CD4-positive, alpha-beta T cell treated with Interleukin-21 for 1 hour (primary cell): ENCODE data around the gene NR0B2.
"Not testable (repeated sequence)": the region's sequence is repeated elsewhere in the genome, so short reads cannot be mapped to it uniquely, and the experiment has no call there.

Source experiments
- DNase-seq: peaks from one replicate; pipeline ENCODE4 v3.0.0-alpha.2; 2020

NR0B2 gene

GRCh38 chr1:26913754-26914619, at the start of gene NR0B2:
NR0B2 (minus strand) TSS chr1:26913975; CDS start chr1:26913940, 35 bp downstream.
- no peak for DNase-seq

- no peak for DNase-seq
These were observed 48.1 kb upstream of the NR0B2 start for GRCh38 chr1:26961826-26962225.

GRCh38 chr1:26960625-26960966, 46.8 kb upstream of the NR0B2 start:
- no peak for DNase-seq

GRCh38 chr1:26959722-26960624, 46.2 kb upstream of the NR0B2 start, which contains the start of gene KDF1:
KDF1 (minus strand) TSS chr1:26960468; CDS start chr1:26952380, 8,088 bp downstream.
- DNase-seq: peak; percentile 66

- DNase-seq: no peak
These were observed 45.5 kb upstream of the NR0B2 start for GRCh38 chr1:26959270-26959669.

- no peak for DNase-seq
These were observed 43.5 kb upstream of the NR0B2 start for GRCh38 chr1:26957306-26957705.

- DNase-seq: no peak
These were observed 42.5 kb upstream of the NR0B2 start for GRCh38 chr1:26956321-26956720.

- DNase-seq: no peak
These were observed 39.6 kb upstream of the NR0B2 start for GRCh38 chr1:26953374-26953773.

- no peak for DNase-seq
These were observed 38.2 kb upstream of the NR0B2 start for GRCh38 chr1:26951821-26952497.

- DNase-seq: no peak
These were observed 37.4 kb upstream of the NR0B2 start for GRCh38 chr1:26951216-26951615.

- no peak for DNase-seq
These were observed 36.8 kb upstream of the NR0B2 start for GRCh38 chr1:26950602-26951001.

GRCh38 chr1:26949926-26950319, 36.1 kb upstream of the NR0B2 start:
- no peak for DNase-seq

GRCh38 chr1:26949266-26949925, 35.6 kb upstream of the NR0B2 start:
- DNase-seq: no peak

- not testable (repeated sequence) for DNase-seq
These were observed 34.9 kb upstream of the NR0B2 start for GRCh38 chr1:26948725-26949057.

GRCh38 chr1:26946270-26946669, 32.5 kb upstream of the NR0B2 start:
- DNase-seq: no peak

GRCh38 chr1:26945728-26946127, 32.0 kb upstream of the NR0B2 start:
- DNase-seq: no peak

- DNase-seq: no peak
These were observed 31.4 kb upstream of the NR0B2 start for GRCh38 chr1:26945138-26945537.

- no peak for DNase-seq
These were observed 28.9 kb upstream of the NR0B2 start for GRCh38 chr1:26942656-26943055.

- DNase-seq: no peak
These were observed 27.5 kb upstream of the NR0B2 start for GRCh38 chr1:26941311-26941710.

- DNase-seq: no peak
These were observed 24.9 kb upstream of the NR0B2 start for GRCh38 chr1:26938659-26939025.

GRCh38 chr1:26938004-26938658, 24.4 kb upstream of the NR0B2 start:
- no peak for DNase-seq

- DNase-seq: no peak
These were observed 23.0 kb upstream of the NR0B2 start for GRCh38 chr1:26936823-26937222.
